LoVo (cell line): ENCODE data around the gene VGLL4.

Source experiments
- DNase-seq: peaks from one replicate; pipeline ENCODE4 v3.0.0-alpha.2; 2016; ENCODE audit warnings: low spot score

Gene VGLL4

GRCh38 chr3:11564577-11565001, 79.1 kb downstream of the VGLL4 start:
- DNase-seq: no peak

- DNase-seq: no peak
These were observed 79.9 kb downstream of the VGLL4 start for GRCh38 chr3:11563865-11564185.

GRCh38 chr3:11563159-11563864, 80.4 kb downstream of the VGLL4 start:
- no peak for DNase-seq

GRCh38 chr3:11562277-11562881, 81.3 kb downstream of the VGLL4 start:
- no peak for DNase-seq

- no peak for DNase-seq
These were observed 83.0 kb downstream of the VGLL4 start for GRCh38 chr3:11560746-11561145.

GRCh38 chr3:11559816-11560633, 83.7 kb downstream of the VGLL4 start:
- no peak for DNase-seq

GRCh38 chr3:11558918-11559815, 84.5 kb downstream of the VGLL4 start:
- no peak for DNase-seq

- no peak for DNase-seq
These were observed 85.3 kb downstream of the VGLL4 start for GRCh38 chr3:11558411-11558903.

- DNase-seq: no peak
These were observed 85.7 kb downstream of the VGLL4 start for GRCh38 chr3:11558002-11558401.

GRCh38 chr3:11556851-11557644, 86.7 kb downstream of the VGLL4 start:
- DNase-seq: no peak

- DNase-seq: no peak
These were observed 87.7 kb downstream of the VGLL4 start for GRCh38 chr3:11555881-11556633.

GRCh38 chr3:11555211-11555782, 88.4 kb downstream of the VGLL4 start:
- DNase-seq: no peak

- DNase-seq: no peak
These were observed 89.0 kb downstream of the VGLL4 start for GRCh38 chr3:11554666-11555065.

GRCh38 chr3:11554236-11554610, 89.5 kb downstream of the VGLL4 start:
- DNase-seq: no peak

- no peak for DNase-seq
These were observed 90.1 kb downstream of the VGLL4 start for GRCh38 chr3:11553436-11554235.

GRCh38 chr3:11552289-11553264, 91.1 kb downstream of the VGLL4 start:
- no peak for DNase-seq

- DNase-seq: no peak
These were observed 92.7 kb downstream of the VGLL4 start for GRCh38 chr3:11551036-11551435.

- DNase-seq: no peak
These were observed 94.1 kb downstream of the VGLL4 start for GRCh38 chr3:11549580-11550140.
